Stomach smooth muscle (tissue), 2 donors: ENCODE results near the gene SLC35E4.
"Not testable (repeated sequence)": the region's sequence is repeated elsewhere in the genome, so short reads cannot be mapped to it uniquely, and the experiment has no call there.

Source experiments
- H3K27ac ChIP-seq: one replicate; pipeline ENCODE4 v1.7.0; 2013; ENCODE audit warnings: mild to moderate bottlenecking, low read length, inconsistent platforms
- H3K27me3 ChIP-seq, 2 donors: one replicate each; pipeline ENCODE4 v1.7.0; 2013; ENCODE audit warnings: low read length in 2 of 2; ENCODE audit not compliant: insufficient read depth in 2 of 2, control insufficient read depth in 1 of 2
- H3K36me3 ChIP-seq, 2 donors: one replicate each; pipeline ENCODE4 v1.7.0; 2013; ENCODE audit warnings: low read length in 2 of 2; ENCODE audit not compliant: control insufficient read depth in 2 of 2, insufficient read depth in 2 of 2
- H3K4me1 ChIP-seq: one replicate; pipeline ENCODE4 v1.7.0; 2013; ENCODE audit warnings: low read length; ENCODE audit not compliant: control insufficient read depth, insufficient read depth
- H3K4me3 ChIP-seq, 2 donors: one replicate each; pipeline ENCODE4 v1.7.0; 2013; ENCODE audit warnings: low read length in 2 of 2
- H3K9ac ChIP-seq, 2 donors: one replicate each; pipeline ENCODE4 v1.7.0; 2013; ENCODE audit warnings: low read length in 2 of 2, mild to moderate bottlenecking in 1 of 2
- H3K9me3 ChIP-seq, 2 donors: one replicate each; pipeline ENCODE4 v1.7.0; 2013; ENCODE audit warnings: low read length in 2 of 2; ENCODE audit not compliant: control insufficient read depth in 2 of 2
- donor health status: healthy.
- donor health status: Pancreatic carcinoma.

The SLC35E4 gene

GRCh38 chr22:30612789-30613188 is 22.8 kb upstream of the SLC35E4 start:
- no peaks in the 10 kb centered on the region for H3K9me3 ChIP-seq
- no peak overlapping the region for H3K27ac ChIP-seq
- H3K4me3 ChIP-seq: no peak overlapping the region
- H3K36me3 ChIP-seq: peaks cover 4 to 15% of the 10 kb centered on the region in 2 donors
- H3K4me1 ChIP-seq: peaks cover 9% of the 10 kb centered on the region
- H3K27me3 ChIP-seq: no peaks in the 10 kb centered on the region
- no peak overlapping the region for H3K9ac ChIP-seq

DNA sequence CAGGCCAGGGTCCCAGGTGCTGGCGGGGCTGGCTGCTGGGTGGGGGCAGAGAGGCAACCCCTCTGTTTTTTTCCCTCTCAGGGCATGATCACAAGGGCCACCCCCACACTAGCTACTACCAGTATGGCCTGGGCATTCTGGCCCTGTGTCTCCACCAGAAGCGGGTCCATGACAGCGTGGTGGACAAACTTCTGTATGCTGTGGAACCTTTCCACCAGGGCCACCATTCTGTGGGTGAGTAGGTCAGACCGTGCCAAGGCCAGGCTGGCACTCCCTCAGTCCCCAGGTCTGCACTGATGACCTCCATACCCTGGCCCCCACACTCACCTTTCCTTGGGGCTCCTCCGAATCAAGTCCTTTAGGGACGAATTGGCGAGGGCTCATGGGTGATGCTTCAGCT is 21.3 kb upstream of the SLC35E4 start:
- H3K4me1 ChIP-seq: peaks cover 6% of the 10 kb centered on the region
- no peak overlapping the region for H3K4me3 ChIP-seq
- no peak overlapping the region for H3K9ac ChIP-seq
- no peaks in the 10 kb centered on the region for H3K9me3 ChIP-seq
- H3K27ac ChIP-seq: no peak overlapping the region
- peaks cover 4 to 20% of the 10 kb centered on the region in 2 donors for H3K36me3 ChIP-seq
- no peaks in the 10 kb centered on the region for H3K27me3 ChIP-seq

- H3K4me3 ChIP-seq: no peak overlapping the region
- H3K27me3 ChIP-seq: no peaks in the 10 kb centered on the region
- peaks cover 4 to 20% of the 10 kb centered on the region in 2 donors for H3K36me3 ChIP-seq
- H3K4me1 ChIP-seq: peaks cover 2% of the 10 kb centered on the region
- no peak overlapping the region for H3K9ac ChIP-seq
- no peak overlapping the region for H3K27ac ChIP-seq
- H3K9me3 ChIP-seq: no peaks in the 10 kb centered on the region
Measured at GRCh38 chr22:30614879-30615278, 20.7 kb upstream of the SLC35E4 start.

- Histone ChIP-seq H3K27me3 (no peaks in the 10 kb centered on the region), H3K9ac (no peak overlapping the region), H3K4me1 (no peaks in the 10 kb centered on the region), H3K4me3 (no peak overlapping the region), H3K9me3 (no peaks in the 10 kb centered on the region), H3K36me3 (peaks cover 4 to 20% of the 10 kb centered on the region in 2 donors), H3K27ac (no peak overlapping the region)
Measured at GRCh38 chr22:30615543-30615954, 20.0 kb upstream of the SLC35E4 start.

- Histone ChIP-seq H3K27me3 (no peaks in the 10 kb centered on the region), H3K9ac (no peak overlapping the region), H3K4me3 (no peak overlapping the region), H3K36me3 (peaks cover 0 to 17% of the 10 kb centered on the region in 2 donors), H3K27ac (no peak overlapping the region), H3K9me3 (no peaks in the 10 kb centered on the region), H3K4me1 (no peaks in the 10 kb centered on the region)
Measured at GRCh38 chr22:30617819-30618218, 17.8 kb upstream of the SLC35E4 start.

DNA sequence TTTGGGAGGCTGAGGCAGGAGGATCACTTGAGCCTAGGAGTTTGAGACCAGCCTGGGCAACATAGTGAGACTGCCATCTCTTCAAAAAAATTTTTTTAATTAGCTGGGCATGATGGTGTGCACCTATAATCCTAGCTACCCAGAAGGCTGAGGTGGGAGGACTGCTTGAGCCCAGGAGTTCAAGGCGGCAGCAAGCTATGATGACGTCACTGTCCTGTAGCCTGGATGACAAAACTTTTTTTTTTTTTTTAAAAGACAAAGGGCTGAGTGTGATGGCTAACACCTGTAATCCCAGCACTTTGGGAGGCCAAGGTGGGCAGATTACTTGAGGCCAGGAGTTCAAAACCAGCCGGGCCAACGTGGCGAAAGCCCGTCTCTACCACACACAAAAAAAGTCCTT is 15.7 kb upstream of the SLC35E4 start:
- not testable (repeated sequence) for H3K4me3 ChIP-seq, H3K4me1 ChIP-seq, H3K27ac ChIP-seq, H3K9ac ChIP-seq, H3K27me3 ChIP-seq, H3K9me3 ChIP-seq
- peaks cover 0 to 14% of the 10 kb centered on the region in 2 donors for H3K36me3 ChIP-seq

- H3K36me3 ChIP-seq: no peaks in the 10 kb centered on the region
- no peak overlapping the region for H3K4me3 ChIP-seq
- no peak overlapping the region for H3K9ac ChIP-seq
- H3K4me1 ChIP-seq: no peaks in the 10 kb centered on the region
- H3K27ac ChIP-seq: no peak overlapping the region
- no peaks in the 10 kb centered on the region for H3K9me3 ChIP-seq
- no peaks in the 10 kb centered on the region for H3K27me3 ChIP-seq
Measured at GRCh38 chr22:30626413-30626812, 9.2 kb upstream of the SLC35E4 start.

DNA sequence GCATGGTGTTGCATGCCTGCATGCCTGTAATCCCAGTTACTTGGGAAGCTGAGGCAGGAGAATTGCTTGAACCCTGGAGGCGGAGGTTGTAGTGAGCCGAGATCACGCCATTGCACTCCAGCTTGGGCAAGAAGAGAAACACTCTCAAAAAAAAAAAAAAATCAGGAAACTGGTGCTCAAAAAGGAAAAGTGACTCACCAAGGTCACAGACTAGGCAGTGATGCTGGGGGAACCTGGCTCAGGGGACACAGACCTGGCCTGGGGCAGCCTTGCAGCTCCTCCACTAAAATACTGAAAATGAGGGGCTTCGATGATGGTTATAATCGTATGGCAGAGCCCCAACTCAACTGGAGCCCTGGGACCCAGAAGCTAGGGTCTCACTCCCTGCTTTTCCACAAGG is 8.1 kb upstream of the SLC35E4 start:
- no peak overlapping the region for H3K9ac ChIP-seq
- H3K4me1 ChIP-seq: no peaks in the 10 kb centered on the region
- no peaks in the 10 kb centered on the region for H3K9me3 ChIP-seq
- no peak overlapping the region for H3K27ac ChIP-seq
- no peaks in the 10 kb centered on the region for H3K36me3 ChIP-seq
- no peak overlapping the region for H3K4me3 ChIP-seq
- H3K27me3 ChIP-seq: no peaks in the 10 kb centered on the region

- H3K27ac ChIP-seq: no peak overlapping the region
- H3K9ac ChIP-seq: no peak overlapping the region
- no peaks in the 10 kb centered on the region for H3K36me3 ChIP-seq
- H3K9me3 ChIP-seq: no peaks in the 10 kb centered on the region
- H3K4me3 ChIP-seq: no peak overlapping the region
- H3K27me3 ChIP-seq: no peaks in the 10 kb centered on the region
- H3K4me1 ChIP-seq: no peaks in the 10 kb centered on the region
Measured at GRCh38 chr22:30628491-30628890, 7.1 kb upstream of the SLC35E4 start.

GRCh38 chr22:30631469-30631868 is 4.1 kb upstream of the SLC35E4 start:
- H3K4me1 ChIP-seq: peaks cover 19% of the 10 kb centered on the region
- not testable (repeated sequence) for H3K27ac ChIP-seq, H3K27me3 ChIP-seq, H3K9me3 ChIP-seq, H3K9ac ChIP-seq, H3K4me3 ChIP-seq, H3K36me3 ChIP-seq

DNA sequence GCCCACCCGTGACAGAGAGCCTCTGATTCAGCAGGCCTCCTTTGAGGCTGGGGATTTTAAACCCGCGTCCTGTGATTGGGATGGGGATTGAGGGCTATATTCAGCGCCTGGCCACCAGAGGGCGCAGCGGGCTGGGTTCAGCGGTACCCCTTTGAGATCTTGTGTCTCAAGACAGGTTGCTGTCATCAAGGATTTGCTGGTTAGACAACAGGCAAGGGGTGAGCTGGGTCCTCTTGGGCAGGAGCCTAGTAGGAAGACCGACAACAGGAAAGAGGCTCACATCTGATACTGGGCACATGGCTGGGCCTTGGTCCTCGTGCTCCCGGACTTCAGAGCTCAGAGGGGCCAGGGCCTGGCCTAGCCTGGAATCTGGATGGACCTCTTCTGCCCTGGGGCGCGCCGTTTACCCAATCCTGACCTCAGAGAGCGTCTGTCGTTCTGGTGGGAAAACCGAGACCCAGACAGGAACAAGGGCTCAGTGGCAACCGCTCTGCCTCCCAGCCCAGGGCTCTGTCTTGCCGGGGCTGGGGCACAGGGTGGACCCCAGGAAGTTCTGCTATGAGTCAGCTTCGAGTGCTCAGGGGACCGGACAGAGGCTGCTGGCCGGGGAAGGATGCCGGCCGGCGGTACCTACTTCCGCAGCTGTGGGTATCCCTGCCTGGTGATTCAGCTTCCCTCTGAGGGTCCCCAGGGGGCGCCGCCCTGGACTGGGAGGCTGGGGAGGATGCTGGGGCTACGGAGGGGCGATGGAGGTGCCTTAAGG is 929 bp upstream of the SLC35E4 start:
- peak overlapping the region; percentile 56 to 73 for H3K4me3 ChIP-seq
- H3K9ac ChIP-seq: peak overlapping the region; percentile 58 to 64
- peaks cover 33% of the 10 kb centered on the region for H3K4me1 ChIP-seq

More for the DNA sequence above, 929 bp upstream of the SLC35E4 start:
- Histone ChIP-seq H3K36me3 (no peaks in the 10 kb centered on the region), H3K9me3 (no peaks in the 10 kb centered on the region), H3K27ac (peak overlapping the region; percentile 88), H3K27me3 (no peaks in the 10 kb centered on the region)
